ENCODE measurements around the gene ACRV1. TPM values are rescaled to one million over a fixed set of nuclear protein-coding genes. Genes with fewer than 3 reads are reported as not detected.

Gene ACRV1
- total RNA-seq, 2 donors from 2014 or later: 10.8 TPM; not detected in 1

DNA sequence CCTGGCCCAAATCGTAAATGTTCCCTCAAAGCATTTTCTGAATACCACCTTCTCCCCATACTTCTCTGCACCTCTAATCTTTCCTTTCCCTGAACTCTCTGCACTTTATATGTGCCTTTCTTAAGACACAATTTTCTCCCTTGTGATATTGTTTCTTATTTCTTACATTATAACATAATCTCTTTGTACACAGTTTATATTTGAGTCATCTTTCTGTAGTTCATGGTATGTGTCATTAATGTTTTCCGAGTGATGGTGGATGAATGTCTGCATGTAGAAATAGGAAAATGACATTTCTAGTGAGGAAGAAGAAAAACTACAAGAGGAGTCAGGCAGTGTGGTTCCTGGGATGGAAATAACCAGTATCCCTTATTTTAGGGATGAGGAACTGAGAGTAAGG, 5.5 kb downstream of the ACRV1 start:
- intact Hi-C loops (cut with DNase I): no loop called here
- no peak for TF ChIP-seq POLR2AphosphoS5 (IDR thresholded peaks at IDR 0.05)
- TF ChIP-seq CTCF (IDR thresholded peaks at IDR 0.05): no peak
- no peak for TF ChIP-seq POLR2A (IDR thresholded peaks at IDR 0.05)
- WGBS: 88% methylated on average over 2 of the region's 2 CpGs
- Histone ChIP-seq H3K27me3 (replicated peaks; ENCODE audit: insufficient read depth) (no peaks in the 10 kb centered on the region), H3K9me3 (no peaks in the 10 kb centered on the region), H3K36me3 (no peaks in the 10 kb centered on the region), H3K4me3 (no peak overlapping the region), H3K4me1 (replicated peaks) (no peaks in the 10 kb centered on the region), H3K27ac (no peak overlapping the region)
- no peak for DNase-seq (ENCODE audit: low spot score)

GRCh38 chr11:125674210-125674609, 6.4 kb downstream of the ACRV1 start:
- DNase-seq (ENCODE audit: low spot score): no peak
- no peaks in the 10 kb centered on the region for H3K9me3 ChIP-seq
- no peaks in the 10 kb centered on the region for H3K27me3 ChIP-seq (replicated peaks; ENCODE audit: insufficient read depth)
- no peak overlapping the region for H3K4me3 ChIP-seq
- H3K4me1 ChIP-seq (replicated peaks): no peaks in the 10 kb centered on the region
- WGBS: 92% methylated on average over 2 of the region's 2 CpGs
- intact Hi-C loops (cut with DNase I): no loop called here
- no peak for TF ChIP-seq CTCF (IDR thresholded peaks at IDR 0.05)
- TF ChIP-seq POLR2A (IDR thresholded peaks at IDR 0.05): no peak
- H3K27ac ChIP-seq: no peak overlapping the region
- no peaks in the 10 kb centered on the region for H3K36me3 ChIP-seq

- intact Hi-C loops (cut with DNase I): no loop called here
These were observed 9.1 kb downstream of the ACRV1 start for GRCh38 chr11:125671561-125671960.

DNA sequence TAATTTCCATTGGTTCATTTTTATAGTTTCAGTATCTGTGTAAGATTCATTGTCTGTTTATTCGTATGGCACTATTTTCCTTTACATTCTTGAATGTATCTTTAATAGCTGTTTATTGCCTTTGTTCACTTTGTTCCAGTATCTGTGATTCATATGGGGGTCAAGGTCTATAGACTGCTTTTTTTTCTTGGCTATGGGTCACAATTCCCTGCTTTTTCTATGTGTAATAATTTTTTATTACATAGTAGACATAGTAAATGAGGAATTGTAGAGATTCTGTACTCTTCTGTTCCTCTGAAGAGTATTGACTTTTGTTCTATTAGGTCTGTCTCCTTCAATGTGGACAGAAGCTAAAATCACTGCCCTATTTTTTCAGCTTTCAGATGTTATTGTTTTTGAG, 10.5 kb downstream of the ACRV1 start:
- TF ChIP-seq POLR2AphosphoS5 (IDR thresholded peaks at IDR 0.05) (no peak), POLR2A (IDR thresholded peaks at IDR 0.05) (no peak), CTCF (IDR thresholded peaks at IDR 0.05) (no peak)
- 89% methylated on average over 1 of the region's 1 CpG for WGBS
- Histone ChIP-seq H3K36me3 (no peaks in the 10 kb centered on the region), H3K4me3 (no peak overlapping the region), H3K4me1 (replicated peaks) (no peaks in the 10 kb centered on the region), H3K27ac (no peak overlapping the region), H3K9me3 (no peaks in the 10 kb centered on the region), H3K27me3 (replicated peaks; ENCODE audit: insufficient read depth) (no peaks in the 10 kb centered on the region)
- intact Hi-C loops (cut with DNase I): no loop called here
- DNase-seq (ENCODE audit: low spot score): no peak

More at GRCh38 chr11:125671561-125671960, 9.1 kb downstream of the ACRV1 start:
- Histone ChIP-seq H3K4me1 (replicated peaks) (no peaks in the 10 kb centered on the region), H3K27me3 (replicated peaks; ENCODE audit: insufficient read depth) (no peaks in the 10 kb centered on the region), H3K4me3 (no peak overlapping the region), H3K27ac (no peak overlapping the region), H3K9me3 (no peaks in the 10 kb centered on the region), H3K36me3 (no peaks in the 10 kb centered on the region)
- TF ChIP-seq POLR2A (IDR thresholded peaks at IDR 0.05) (no peak), CTCF (IDR thresholded peaks at IDR 0.05) (no peak), POLR2AphosphoS5 (IDR thresholded peaks at IDR 0.05) (no peak)
- WGBS: 97% methylated on average over 2 of the region's 2 CpGs
- no peak for DNase-seq (ENCODE audit: low spot score)

GRCh38 chr11:125667151-125667550, 13.5 kb downstream of the ACRV1 start:
- Histone ChIP-seq H3K27me3 (replicated peaks; ENCODE audit: insufficient read depth) (no peaks in the 10 kb centered on the region), H3K36me3 (no peaks in the 10 kb centered on the region), H3K9me3 (no peaks in the 10 kb centered on the region), H3K27ac (no peak overlapping the region), H3K4me3 (no peak overlapping the region), H3K4me1 (replicated peaks) (no peaks in the 10 kb centered on the region)
- no peak for TF ChIP-seq POLR2AphosphoS5 (IDR thresholded peaks at IDR 0.05)
- TF ChIP-seq POLR2A (IDR thresholded peaks at IDR 0.05): no peak
- intact Hi-C loops (cut with DNase I): no loop called here
- WGBS: 100% methylated on average over 2 of the region's 2 CpGs
- DNase-seq (ENCODE audit: low spot score): no peak

Measured in prostate gland (tissue), 2 donors.